ENCODE results near the gene VTI1A. TPM values are rescaled to one million over a fixed set of nuclear protein-coding genes. Genes with fewer than 3 reads are reported as not detected.

The VTI1A gene
- total RNA-seq, 1 experiment from 2014 or later: 18.1 TPM

GRCh38 chr10:112799726-112800510, 352.9 kb downstream of the VTI1A start:
- Histone ChIP-seq H3K79me2 (ENCODE audit: low read depth) (no peaks in the 10 kb centered on the region), H3K27ac (no peak overlapping the region), H3K9me3 (ENCODE audit: insufficient read depth, low read depth) (no peaks in the 10 kb centered on the region), H3K36me3 (ENCODE audit: low read depth) (no peaks in the 10 kb centered on the region), H2AFZ (no peak overlapping the region), H3F3A (ENCODE audit: insufficient read depth, low read depth) (no peaks in the 10 kb centered on the region), H3K4me2 (no peak overlapping the region), H3K4me1 (replicated peaks; ENCODE audit: insufficient read depth) (peaks cover 12% of the 10 kb centered on the region; the same call in 1 of the 2 replicates), H3K27me3 (ENCODE audit: insufficient read depth, low read depth) (no peaks in the 10 kb centered on the region), H3K4me3 (no peak overlapping the region), H4K20me1 (ENCODE audit: insufficient read depth) (no peaks in the 10 kb centered on the region), H3K9me2 (ENCODE audit: insufficient read depth) (no peaks in the 10 kb centered on the region)
- TF ChIP-seq CTCF (conservative IDR thresholded peaks at IDR 0.05) (no peak), EZH2 (IDR thresholded peaks at IDR 0.05; ENCODE audit: low read depth) (no peak)
- CTCF ChIA-PET: no interaction called here
- no peak for DNase-seq
- POLR2A ChIA-PET (ENCODE audit: unreplicated experiment): no interaction called here
- no TSS peak for BruUV-seq (replicated peaks)
- intact Hi-C loops (cut with micrococcal nuclease; ENCODE audit: unreplicated experiment): no loop called here

- BruUV-seq (replicated peaks): no TSS peak
- no peaks in the 10 kb centered on the region for H3K79me2 ChIP-seq (ENCODE audit: low read depth)
- POLR2A ChIA-PET (ENCODE audit: unreplicated experiment): interaction anchor here (0.7 kb wide), 1 partner anchor 148 kb away, joined by 8 read pairs; no protein-coding TSS in a partner anchor
- no peak for DNase-seq
- TF ChIP-seq EZH2 (IDR thresholded peaks at IDR 0.05; ENCODE audit: low read depth) (no peak), CTCF (conservative IDR thresholded peaks at IDR 0.05) (no peak)
- no peak overlapping the region for H3K4me3 ChIP-seq
- H3K4me1 ChIP-seq (replicated peaks; ENCODE audit: insufficient read depth): peaks cover 12% of the 10 kb centered on the region; the same call in 1 of the 2 replicates
- no peaks in the 10 kb centered on the region for H3K9me3 ChIP-seq (ENCODE audit: insufficient read depth, low read depth)
- H2AFZ ChIP-seq: no peak overlapping the region
- no peak overlapping the region for H3K27ac ChIP-seq
- H3K36me3 ChIP-seq (ENCODE audit: low read depth): no peaks in the 10 kb centered on the region
- H3F3A ChIP-seq (ENCODE audit: insufficient read depth, low read depth): no peaks in the 10 kb centered on the region
- CTCF ChIA-PET: no interaction called here
- intact Hi-C loops (cut with micrococcal nuclease; ENCODE audit: unreplicated experiment): no loop called here
- no peaks in the 10 kb centered on the region for H4K20me1 ChIP-seq (ENCODE audit: insufficient read depth)
- no peaks in the 10 kb centered on the region for H3K27me3 ChIP-seq (ENCODE audit: insufficient read depth, low read depth)
- H3K4me2 ChIP-seq: no peak overlapping the region
- H3K9me2 ChIP-seq (ENCODE audit: insufficient read depth): no peaks in the 10 kb centered on the region
Measured at GRCh38 chr10:112801004-112801403, 354.0 kb downstream of the VTI1A start.

GRCh38 chr10:112801748-112802147, 354.7 kb downstream of the VTI1A start:
- intact Hi-C loops (cut with micrococcal nuclease; ENCODE audit: unreplicated experiment): no loop called here
- Histone ChIP-seq H3K36me3 (ENCODE audit: low read depth) (no peaks in the 10 kb centered on the region), H2AFZ (no peak overlapping the region), H3K4me3 (no peak overlapping the region), H3K9me3 (ENCODE audit: insufficient read depth, low read depth) (no peaks in the 10 kb centered on the region), H3F3A (ENCODE audit: insufficient read depth, low read depth) (no peaks in the 10 kb centered on the region), H3K9me2 (ENCODE audit: insufficient read depth) (no peaks in the 10 kb centered on the region), H3K4me1 (replicated peaks; ENCODE audit: insufficient read depth) (peaks cover 12% of the 10 kb centered on the region; the same call in 1 of the 2 replicates), H3K27me3 (ENCODE audit: insufficient read depth, low read depth) (no peaks in the 10 kb centered on the region), H3K79me2 (ENCODE audit: low read depth) (no peaks in the 10 kb centered on the region), H3K4me2 (no peak overlapping the region), H3K27ac (no peak overlapping the region), H4K20me1 (ENCODE audit: insufficient read depth) (no peaks in the 10 kb centered on the region)
- ChIA-PET CTCF (no interaction called here), POLR2A (ENCODE audit: unreplicated experiment) (interaction anchor here (0.7 kb wide), 1 partner anchor 147 kb away, joined by 8 read pairs; no protein-coding TSS in a partner anchor)
- no TSS peak for BruUV-seq (replicated peaks)
- no peak for DNase-seq
- no peak for TF ChIP-seq CTCF (conservative IDR thresholded peaks at IDR 0.05)
- no peak for TF ChIP-seq EZH2 (IDR thresholded peaks at IDR 0.05; ENCODE audit: low read depth)
